HG02885 (cell line): Measurements from ENCODE around the gene PCDH18.
A peak's percentile ranks its signal among the peaks of the same experiment; 100 is the strongest.
"Not testable (repeated sequence)": the region's sequence is repeated elsewhere in the genome, so short reads cannot be mapped to it uniquely, and the experiment has no call there.

Experiments
- ATAC-seq: cut with Tn5 transposase; IDR thresholded peaks from one replicate; pipeline ENCODE4 v1.9.1; 2021; ENCODE audit warnings: mild to moderate bottlenecking; ENCODE audit not compliant: unreplicated experiment, poor library complexity

Gene PCDH18, protein sequence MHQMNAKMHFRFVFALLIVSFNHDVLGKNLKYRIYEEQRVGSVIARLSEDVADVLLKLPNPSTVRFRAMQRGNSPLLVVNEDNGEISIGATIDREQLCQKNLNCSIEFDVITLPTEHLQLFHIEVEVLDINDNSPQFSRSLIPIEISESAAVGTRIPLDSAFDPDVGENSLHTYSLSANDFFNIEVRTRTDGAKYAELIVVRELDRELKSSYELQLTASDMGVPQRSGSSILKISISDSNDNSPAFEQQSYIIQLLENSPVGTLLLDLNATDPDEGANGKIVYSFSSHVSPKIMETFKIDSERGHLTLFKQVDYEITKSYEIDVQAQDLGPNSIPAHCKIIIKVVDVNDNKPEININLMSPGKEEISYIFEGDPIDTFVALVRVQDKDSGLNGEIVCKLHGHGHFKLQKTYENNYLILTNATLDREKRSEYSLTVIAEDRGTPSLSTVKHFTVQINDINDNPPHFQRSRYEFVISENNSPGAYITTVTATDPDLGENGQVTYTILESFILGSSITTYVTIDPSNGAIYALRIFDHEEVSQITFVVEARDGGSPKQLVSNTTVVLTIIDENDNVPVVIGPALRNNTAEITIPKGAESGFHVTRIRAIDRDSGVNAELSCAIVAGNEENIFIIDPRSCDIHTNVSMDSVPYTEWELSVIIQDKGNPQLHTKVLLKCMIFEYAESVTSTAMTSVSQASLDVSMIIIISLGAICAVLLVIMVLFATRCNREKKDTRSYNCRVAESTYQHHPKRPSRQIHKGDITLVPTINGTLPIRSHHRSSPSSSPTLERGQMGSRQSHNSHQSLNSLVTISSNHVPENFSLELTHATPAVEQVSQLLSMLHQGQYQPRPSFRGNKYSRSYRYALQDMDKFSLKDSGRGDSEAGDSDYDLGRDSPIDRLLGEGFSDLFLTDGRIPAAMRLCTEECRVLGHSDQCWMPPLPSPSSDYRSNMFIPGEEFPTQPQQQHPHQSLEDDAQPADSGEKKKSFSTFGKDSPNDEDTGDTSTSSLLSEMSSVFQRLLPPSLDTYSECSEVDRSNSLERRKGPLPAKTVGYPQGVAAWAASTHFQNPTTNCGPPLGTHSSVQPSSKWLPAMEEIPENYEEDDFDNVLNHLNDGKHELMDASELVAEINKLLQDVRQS

DNA sequence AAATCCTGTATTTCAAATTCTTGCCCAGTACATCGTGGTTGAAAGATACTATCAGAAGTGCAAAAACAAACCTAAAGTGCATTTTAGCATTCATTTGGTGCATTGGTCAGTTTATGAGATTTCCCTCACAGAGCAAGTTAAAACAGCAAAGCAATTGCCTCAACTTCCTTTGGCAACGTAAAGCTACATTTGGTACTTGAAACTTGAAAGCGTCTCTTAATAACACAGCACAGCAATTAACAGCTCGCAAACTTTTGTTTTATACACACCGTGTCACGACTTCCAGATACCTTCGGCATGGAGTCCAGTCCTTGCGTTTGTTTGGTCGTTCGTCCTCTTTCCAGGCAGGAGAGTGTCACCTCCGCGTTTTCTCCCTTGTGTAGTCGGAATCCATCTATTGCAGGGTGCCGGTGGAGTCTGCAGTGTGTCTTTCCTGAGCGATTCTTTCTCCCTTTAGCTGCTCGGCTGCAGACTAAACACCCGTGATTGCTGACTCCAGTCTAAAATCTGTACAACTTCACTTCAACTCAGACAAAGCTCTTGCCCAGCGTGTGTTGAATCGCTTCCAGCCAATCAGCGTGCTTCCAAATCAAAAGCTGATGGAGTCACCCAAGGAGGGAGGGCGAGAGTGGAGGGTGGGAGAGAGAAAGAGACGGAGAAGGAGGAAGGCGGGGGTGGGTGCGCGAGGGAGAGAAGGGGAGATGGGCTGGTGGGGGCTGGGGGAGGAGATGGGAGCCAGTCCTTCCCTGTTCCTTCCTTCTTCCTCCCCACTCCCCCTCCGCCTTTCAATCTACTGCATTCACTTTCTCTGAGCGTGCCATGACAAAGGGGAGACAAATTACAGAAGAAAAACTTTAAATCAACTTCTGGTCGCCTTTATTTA lies at the start of gene PCDH18:
Gene PCDH18 (minus strand): TSS at position 509 of the 883 bp plus-strand sequence. CDS start 406 bp downstream, at position 103.
- ATAC-seq: peak; percentile 46

- no peak for ATAC-seq
Observed at GRCh38 chr4:137576446-137576845, 44.2 kb upstream of the PCDH18 start.

- no peak for ATAC-seq
Observed at GRCh38 chr4:137572647-137573046, 40.4 kb upstream of the PCDH18 start.

DNA sequence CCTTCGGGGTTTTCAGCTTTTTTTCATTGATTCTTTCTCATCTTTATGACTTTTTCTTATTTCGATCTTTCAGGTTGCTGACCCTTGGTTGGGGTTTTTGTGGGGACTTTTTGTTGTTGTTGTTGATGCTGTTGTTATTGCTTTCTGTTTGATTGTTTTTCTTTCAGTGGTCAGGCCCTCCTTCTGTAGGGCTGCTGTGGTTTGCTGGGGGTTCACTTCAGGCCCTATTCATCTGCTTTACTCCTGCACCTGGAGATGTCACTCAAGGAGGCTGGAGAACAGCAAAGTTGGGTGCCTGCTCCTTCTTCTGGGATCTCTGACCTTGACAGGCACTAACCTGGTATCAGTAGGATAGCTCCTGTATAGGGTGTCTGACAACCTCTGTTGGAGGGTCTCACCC lies 39.9 kb upstream of the PCDH18 start:
- no peak for ATAC-seq

- no peak for ATAC-seq
Observed at GRCh38 chr4:137559801-137560200, 27.5 kb upstream of the PCDH18 start.

DNA sequence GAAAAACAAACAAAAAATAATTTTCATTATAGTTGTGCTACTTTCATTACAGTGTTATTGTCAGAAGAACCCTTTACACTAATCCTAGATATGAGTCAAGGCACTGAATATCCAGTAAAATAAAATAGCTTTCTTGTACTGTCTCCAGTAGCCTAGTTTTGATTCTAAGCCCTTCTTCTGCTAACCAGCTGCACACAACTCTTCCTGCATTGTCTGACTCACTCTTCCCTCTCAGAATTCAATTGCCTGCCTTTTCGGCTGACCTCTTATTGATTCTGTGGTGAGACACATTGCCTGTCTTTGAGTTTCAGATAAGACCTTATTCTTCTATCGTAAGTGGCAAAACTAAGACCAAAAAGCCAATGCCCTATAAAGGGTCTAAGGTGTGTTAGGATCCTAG lies 26.7 kb upstream of the PCDH18 start:
- ATAC-seq: no peak

- no peak for ATAC-seq
Observed at GRCh38 chr4:137545461-137545861, 13.2 kb upstream of the PCDH18 start.

DNA sequence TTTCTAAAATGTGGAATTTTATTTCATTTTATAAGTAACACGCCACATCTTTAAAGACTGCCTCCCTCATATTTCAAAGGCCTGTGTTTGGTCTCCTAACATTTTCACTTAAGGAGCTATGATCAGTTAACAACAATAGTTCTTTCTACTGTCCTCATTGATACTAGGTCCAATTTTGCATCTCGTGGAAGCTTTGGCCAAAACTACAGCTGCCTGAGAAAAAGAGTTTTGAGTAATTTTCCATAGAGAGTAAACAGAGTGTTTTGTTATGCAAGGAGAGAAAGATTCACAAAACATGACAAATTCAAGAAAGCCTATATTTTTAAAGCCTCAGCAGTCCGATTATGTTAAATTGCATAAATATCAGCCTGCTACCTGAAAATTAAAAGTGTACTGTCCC lies 11.4 kb upstream of the PCDH18 start:
- ATAC-seq: no peak

DNA sequence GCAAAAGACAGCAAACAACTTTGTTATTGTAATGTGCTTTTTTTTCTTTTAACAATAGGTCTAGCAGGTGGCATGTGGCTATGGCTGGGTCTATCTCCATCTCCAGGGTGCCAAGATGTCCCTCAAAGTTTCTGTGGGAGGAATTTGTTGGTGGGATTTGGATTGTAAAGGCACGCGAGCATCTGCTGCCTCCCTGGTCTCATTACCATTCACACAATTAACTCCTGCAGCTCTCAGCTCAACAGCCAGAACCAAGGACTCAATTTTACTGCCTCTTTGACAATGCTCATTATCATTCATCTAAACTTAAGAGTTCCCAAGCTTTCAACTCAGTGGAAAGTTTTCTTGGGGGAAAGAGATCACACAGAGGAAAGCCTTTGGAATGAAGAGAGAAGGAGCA lies 10.9 kb upstream of the PCDH18 start:
- ATAC-seq: no peak

- ATAC-seq: no peak
Observed at GRCh38 chr4:137541876-137542646, 9.8 kb upstream of the PCDH18 start.

GRCh38 chr4:137541181-137541580 lies 8.9 kb upstream of the PCDH18 start:
- ATAC-seq: no peak

DNA sequence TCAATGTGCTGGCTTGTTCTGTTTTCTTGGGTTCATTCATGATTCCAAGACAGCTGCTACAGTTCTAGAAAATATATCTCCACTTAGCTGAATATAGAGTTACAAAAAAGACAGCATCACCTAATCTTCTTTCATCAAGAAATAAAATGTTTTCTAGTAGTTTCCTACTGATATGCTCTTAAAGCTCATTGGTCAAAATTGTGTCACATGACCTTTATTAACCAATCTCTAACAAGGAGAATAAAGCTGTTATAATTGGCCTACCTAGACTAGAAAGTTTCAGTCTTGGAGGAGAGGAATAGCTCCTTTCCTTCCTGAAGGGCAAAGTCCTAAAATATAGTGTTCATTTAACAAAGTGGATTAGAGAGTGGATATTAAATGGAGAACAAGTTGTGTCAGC lies 8.1 kb upstream of the PCDH18 start:
- no peak for ATAC-seq

DNA sequence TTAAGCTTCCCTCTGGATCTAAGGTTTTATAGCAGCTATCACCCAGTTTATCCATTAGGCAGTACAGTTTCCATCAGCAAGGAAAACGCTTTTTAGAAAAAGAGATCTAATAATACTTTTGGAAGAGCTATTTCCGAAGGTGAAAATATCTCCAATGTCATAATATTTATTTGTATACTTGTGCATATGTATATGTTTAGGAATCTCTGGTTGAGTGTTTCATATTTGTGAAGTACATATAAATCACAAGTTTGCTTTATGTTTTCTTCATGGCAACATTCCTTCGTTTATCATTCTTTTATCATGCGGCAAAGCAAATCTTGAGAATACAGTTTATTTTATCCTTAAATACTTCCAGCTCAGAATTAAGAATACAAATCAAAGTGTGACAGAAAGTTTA lies 6.2 kb upstream of the PCDH18 start:
- ATAC-seq: no peak

GRCh38 chr4:137537807-137538206 lies 5.5 kb upstream of the PCDH18 start:
- not testable (repeated sequence) for ATAC-seq

GRCh38 chr4:137536789-137537561 lies 4.7 kb upstream of the PCDH18 start:
- no peak for ATAC-seq

DNA sequence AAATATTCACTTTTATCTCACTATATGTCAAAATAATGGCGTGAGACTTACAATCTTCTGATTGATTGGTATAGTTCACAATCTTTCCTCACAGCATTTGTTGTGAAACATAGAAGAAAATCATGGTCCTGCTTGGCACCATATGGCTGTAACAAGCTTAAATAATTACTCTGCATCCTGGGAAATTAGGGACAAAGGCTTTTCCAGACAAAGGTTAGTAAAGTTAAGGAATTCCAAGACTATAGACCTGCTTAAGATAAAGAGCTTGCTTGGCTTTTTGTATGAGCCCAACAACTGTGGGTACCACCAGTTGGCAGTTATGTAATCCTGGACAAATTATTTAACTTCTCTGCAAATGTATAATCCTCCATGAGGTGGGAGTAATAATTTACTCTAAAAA lies 3.4 kb upstream of the PCDH18 start:
- no peak for ATAC-seq

- ATAC-seq: no peak
Observed at GRCh38 chr4:137534516-137534915, 2.2 kb upstream of the PCDH18 start.

- ATAC-seq: no peak
Observed at GRCh38 chr4:137533855-137534254, 1.6 kb upstream of the PCDH18 start.
